ENCODE measurements around the gene ST6GALNAC3.
"Not testable (repeated sequence)": the region's sequence is repeated elsewhere in the genome, so short reads cannot be mapped to it uniquely, and the experiment has no call there.

ST6GALNAC3 gene

DNA sequence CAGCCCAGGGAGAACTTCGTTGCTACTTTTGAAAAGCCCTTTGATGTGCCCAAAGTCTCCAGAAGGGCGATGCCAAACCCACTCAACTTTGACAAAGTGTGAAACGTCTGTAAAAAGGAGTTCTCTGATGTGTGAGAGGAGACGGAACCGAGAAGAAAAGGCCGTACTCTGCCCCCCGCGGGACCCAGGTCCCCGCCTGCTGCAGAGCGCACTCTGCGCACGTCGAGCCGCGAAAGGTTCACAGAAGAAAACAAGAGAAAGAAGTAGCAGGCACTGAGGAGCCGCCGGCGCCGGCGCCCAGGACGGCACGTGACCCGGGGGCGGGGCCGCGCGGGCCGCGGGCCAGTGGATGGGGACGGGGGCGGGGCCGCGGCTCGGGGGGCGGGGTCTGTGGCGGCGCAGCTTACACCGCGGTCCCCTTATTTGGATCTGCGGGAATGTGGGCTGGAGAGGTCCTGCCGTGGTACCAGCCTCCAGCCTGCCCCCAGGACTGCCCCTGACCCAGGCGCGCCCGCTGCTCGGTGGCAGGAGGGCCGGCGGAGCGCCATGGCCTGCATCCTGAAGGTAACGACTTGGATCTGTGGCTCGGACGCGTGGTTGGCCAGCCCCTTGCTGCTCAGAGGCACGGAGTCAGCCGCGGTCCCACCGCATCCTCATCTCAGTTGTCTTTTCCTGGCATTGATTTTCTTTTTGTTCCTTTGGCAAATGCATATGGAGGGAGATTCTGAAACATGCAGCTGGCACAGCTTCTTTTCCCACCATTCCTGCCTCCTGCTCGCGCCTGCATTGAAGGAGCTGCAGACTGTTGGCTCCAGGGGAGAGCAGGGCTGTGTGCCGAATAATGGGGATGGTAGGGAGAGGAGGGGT is at the start of gene ST6GALNAC3:
ST6GALNAC3 (plus strand) TSS at position 426 of the 867 bp plus-strand sequence.
- peak; percentile 90 for DNase-seq (ENCODE audit: low spot score)

- DNase-seq (ENCODE audit: low spot score): no peak
Measured at GRCh38 chr1:76027341-76027740, 47.2 kb upstream of the ST6GALNAC3 start.

DNA sequence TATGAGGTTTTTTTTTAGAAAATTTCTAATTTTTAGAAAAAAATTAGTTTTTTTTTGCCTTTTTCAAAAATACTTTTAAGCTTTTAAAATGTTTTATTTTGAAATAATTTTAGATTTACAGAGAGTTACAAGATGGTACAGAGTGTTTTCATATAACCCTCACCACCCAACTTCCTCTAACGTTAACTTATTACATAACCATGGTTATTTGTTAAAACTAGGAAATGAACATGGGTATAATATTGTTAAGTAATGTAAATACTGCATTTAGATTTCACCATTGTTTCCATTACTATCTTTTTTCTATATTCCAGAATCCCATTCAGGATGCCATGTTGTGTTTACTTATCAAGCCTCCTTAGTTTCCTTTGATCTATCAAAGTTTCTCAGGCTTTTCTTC is 45.2 kb upstream of the ST6GALNAC3 start:
- no peak for DNase-seq (ENCODE audit: low spot score)

DNA sequence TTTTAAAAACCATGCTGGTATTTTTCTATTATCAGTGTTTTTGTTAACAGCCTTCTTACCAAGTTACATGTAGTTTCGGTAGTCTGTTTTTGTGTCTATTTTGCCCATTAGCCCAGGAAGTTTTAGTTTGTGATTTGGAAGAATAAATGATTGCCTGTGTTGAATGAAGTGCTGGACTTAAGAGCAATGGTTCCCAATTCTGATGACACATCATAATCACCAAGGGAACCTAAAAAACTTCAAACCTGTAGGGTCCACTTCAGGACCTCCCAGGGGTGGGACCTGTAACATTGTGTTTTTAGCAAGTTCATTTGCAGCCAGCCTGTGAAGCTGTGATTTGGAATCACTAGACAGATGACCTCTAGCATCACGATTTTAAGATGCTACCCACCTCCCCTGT is 43.0 kb upstream of the ST6GALNAC3 start:
- DNase-seq (ENCODE audit: low spot score): no peak

GRCh38 chr1:76033800-76034475 is 40.6 kb upstream of the ST6GALNAC3 start:
- no peak for DNase-seq (ENCODE audit: low spot score)

DNA sequence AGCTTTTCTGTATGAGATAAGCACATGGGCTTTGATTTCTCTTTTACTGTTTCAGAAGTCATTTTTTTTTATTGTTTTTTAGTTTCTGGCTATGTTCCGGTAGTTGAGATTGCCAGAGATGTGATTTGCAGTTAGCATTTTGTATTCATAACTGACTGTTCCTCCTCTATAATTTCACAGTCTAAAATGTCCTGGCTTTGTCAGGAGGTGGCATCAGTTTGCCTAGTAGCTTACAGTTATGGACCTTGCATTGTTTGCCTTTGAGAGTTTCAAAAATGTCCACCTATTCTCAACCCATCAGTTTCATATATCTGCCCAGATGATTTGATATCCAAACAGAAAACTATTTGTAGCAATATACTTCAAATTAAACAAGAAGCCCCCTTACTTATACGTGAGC is 39.5 kb upstream of the ST6GALNAC3 start:
- no peak for DNase-seq (ENCODE audit: low spot score)

DNA sequence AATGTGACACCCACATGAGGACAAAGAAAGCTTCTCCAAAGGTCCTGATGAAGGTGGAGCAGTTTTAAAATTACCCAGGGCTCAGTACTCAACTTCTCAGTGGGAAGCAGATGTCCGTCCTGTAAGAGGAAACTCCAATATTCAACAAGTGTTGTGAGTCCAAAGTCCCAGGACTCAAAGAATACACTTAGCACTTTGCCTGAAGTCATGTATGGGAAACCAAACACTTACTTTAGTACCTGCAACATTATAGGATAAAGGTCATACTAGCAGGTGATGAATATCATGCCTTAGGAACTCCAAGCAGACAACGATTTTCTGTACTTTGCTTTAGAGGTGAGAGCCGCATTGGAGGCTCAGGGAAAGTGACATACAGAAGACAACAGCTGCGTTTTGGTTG is 37.2 kb upstream of the ST6GALNAC3 start:
- no peak for DNase-seq (ENCODE audit: low spot score)

DNA sequence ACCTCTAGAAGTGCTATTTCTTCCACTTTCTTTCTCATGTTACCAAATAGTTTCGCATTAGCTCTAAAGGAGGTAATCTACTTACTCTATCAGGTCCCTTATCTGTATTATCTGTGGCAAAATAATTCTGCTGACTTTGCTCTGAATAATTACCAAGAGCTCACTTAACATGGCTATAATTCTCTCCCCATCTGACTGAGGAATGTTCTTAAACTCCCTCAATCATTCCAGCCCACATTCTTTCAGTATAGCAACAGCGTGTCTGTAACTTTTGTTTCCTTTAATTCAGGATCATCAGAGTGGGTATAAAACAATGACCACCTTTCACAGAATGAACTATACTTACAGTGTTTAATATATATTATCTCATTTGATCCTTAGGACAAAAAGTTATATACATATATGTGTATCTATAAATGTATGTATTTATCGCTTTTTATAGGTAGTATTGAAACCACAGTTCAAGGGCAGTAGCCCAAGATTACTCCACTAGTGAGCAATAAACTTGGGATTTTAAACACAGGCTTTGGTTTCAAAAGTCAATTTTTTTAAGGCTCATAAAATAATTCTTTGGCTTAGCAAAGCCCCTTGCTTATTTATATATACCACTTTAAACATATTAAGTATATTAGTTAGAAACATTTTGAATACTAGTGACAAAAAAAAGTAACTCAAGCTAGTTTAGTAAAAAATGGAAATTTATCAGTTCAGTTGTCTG is 36.1 kb upstream of the ST6GALNAC3 start:
- no peak for DNase-seq (ENCODE audit: low spot score)

- DNase-seq (ENCODE audit: low spot score): no peak
Measured at GRCh38 chr1:76046149-76046548, 28.4 kb upstream of the ST6GALNAC3 start.

GRCh38 chr1:76048219-76048618 is 26.3 kb upstream of the ST6GALNAC3 start:
- DNase-seq (ENCODE audit: low spot score): no peak

DNA sequence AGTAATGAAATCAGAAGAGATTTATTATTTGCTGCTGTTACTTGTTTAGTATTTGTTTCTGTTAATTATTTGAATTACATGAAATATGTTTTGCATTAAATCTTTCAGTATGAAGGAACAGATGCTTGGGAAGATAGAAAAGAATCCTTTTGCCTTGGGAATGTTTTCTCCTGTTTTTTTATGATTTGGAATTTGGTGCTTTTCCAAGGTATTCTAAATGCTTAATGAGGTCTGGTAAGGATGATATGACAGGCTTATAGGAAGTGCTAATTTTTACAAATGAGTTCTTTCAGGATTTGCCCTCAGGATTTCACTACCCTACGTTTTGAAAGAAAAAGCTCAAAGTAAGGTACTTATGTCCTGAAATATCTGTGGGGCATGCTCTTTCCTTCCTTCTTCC is 25.6 kb upstream of the ST6GALNAC3 start:
- DNase-seq (ENCODE audit: low spot score): no peak

DNA sequence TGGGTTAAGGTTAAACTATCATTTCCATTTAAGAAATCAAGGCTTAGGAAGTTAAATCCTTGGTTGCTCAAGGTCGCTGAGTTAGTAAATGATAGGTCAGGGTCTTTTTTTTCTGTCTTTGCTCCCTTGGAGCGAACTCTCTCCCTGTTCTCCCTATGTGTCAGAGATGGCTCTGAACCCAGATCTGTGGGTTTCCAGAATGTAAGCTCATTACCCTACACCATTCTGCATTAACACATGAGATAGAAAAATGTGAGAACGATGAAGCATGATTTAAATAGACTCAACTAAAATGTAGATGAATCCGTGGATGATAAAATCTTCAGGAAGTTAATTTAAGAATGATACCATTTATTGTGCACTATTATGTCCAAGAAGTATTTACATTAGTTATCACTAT is 25.0 kb upstream of the ST6GALNAC3 start:
- no peak for DNase-seq (ENCODE audit: low spot score)

DNA sequence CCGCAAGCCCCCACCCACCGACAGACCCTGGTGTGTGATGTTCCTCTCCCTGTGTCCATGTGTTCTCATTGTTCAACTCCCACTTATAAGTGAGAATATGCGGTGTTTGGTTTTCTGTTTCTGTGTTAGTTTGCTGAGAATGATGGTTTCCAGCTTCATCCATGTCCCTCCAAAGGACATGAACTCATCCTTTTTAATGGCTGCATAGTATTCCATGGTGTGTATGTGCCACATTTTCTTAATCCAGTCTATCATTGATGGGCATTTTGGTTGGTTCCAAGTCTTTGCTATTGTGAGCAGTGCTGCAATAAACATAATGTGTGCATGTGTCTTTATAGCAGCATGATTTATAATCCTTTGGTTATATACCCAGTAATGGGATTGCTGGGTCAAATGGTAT is 24.5 kb upstream of the ST6GALNAC3 start:
- DNase-seq (ENCODE audit: low spot score): not testable (repeated sequence)

- no peak for DNase-seq (ENCODE audit: low spot score)
Measured at GRCh38 chr1:76053021-76053420, 21.5 kb upstream of the ST6GALNAC3 start.

DNA sequence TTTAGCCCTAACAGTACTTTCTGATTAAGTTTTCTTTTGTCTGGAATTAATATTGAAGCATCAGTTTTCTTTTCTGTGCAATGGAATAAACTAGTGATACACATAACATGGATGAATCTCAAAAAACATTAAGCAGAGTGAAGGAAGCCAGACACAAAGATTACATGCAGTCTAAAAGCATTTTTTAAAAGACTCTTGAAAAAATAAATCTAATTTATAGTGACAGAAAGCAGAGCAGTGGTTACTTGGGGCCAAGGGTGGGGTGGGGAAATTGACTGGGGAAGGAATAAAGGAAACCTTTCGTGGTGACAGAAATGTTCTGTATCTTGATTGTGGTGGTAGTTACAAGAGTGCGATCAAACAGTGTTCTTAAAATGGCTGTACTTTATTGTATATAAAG is 20.2 kb upstream of the ST6GALNAC3 start:
- no peak for DNase-seq (ENCODE audit: low spot score)

GRCh38 chr1:76055987-76056386 is 18.6 kb upstream of the ST6GALNAC3 start:
- DNase-seq (ENCODE audit: low spot score): no peak

DNA sequence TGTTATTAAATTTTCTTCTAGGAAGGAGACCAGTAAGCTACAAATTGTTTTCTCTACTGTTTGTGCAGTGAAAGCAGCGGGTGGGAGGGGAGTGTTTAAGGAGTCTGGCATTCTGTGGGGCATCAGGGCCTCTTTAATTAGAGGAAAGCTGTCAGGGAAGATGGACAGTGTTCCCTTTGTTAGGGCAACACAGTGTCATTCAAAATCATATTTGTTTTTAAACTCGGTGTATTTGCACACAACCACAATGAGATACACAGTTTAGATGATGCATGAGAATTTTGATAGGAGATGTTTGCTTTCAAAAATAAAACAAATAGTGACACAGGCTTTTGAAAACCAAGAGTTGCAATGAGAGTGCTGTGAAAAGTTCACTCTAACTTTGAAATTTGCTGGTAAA is 15.1 kb upstream of the ST6GALNAC3 start:
- no peak for DNase-seq (ENCODE audit: low spot score)

DNA sequence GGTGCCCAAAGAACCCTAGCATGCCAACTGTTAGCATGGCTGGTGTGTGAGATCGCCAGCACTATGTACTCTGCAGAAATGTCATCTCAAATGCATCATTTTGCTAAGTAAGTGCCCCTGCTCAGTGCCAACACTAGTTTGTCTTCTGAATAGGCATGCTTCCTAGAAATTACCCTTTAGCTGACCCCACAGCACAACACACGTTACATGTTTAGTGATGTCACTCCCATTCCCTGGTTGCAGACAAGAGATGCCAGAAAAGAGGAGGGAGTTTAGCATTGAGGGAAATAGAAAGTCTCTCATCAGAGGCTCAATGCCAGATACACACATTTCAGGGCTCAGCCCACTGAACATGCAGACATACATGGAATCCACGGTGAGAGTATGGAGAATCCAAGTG is 9.3 kb upstream of the ST6GALNAC3 start:
- no peak for DNase-seq (ENCODE audit: low spot score)

DNA sequence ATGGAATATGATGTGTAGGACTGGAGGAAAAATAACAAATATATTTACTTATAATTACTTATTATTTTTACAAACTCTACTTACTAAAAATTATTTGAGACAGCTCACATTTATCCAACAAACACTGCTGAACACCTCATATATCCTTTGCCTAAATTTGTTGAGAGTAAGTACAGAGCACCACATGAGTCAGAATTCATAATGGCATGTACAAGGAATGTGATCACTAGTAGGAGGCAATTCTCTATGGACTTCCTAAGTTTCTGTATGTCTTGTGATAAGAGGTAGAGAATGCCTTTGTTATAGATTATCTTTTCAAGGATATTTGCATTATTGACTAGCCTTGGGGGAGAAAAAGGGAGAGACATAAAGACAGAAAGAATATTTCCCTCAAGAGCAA is 8.2 kb upstream of the ST6GALNAC3 start:
- DNase-seq (ENCODE audit: low spot score): no peak

DNA sequence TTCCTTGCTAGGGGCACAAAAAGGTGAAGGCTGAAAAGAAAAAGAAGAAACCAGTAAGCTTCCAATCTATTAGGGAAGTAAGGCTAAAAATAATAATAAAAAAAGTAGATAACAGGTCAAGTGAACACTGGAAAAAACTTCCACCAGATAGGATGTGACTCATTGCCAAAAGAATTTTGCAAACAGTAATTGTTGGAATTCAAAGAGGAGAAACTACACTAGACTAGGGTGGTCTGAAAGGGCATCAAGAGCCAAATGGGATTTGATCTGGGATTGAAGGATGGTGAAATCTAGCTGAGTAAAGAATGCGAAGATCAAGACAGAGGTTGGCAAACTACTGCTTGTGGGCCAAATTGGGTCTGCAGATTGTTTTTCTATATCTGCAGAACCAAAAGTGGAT is 6.0 kb upstream of the ST6GALNAC3 start:
- DNase-seq (ENCODE audit: low spot score): no peak

DNA sequence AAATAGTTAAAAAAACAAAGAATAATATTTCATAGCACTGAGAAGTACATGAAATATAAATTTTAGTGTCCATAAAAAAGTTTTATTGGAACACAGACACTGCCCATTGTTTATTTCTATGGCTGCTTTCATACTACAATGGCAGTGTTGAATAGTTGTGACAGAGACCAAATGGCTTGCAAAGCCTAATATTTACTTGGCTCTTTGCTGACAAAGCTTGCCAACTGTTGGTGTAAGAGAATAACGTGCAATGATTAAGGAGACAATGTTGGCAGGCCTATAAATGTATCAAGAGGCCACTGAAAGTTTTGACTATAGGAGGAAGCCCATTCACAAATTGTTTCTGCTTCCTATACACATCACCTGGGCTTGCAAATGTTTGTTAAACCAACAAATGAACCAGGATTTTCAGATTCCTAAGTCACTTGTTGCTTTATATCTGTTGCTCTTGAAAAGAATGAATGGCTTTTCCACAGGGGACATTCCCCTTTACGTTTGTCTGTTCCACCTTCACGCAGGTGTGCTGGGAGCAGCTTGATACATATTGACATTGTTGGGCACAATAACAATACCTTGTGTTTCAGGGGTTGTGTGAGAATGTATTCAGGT is 5.5 kb upstream of the ST6GALNAC3 start:
- DNase-seq (ENCODE audit: low spot score): no peak

DNA sequence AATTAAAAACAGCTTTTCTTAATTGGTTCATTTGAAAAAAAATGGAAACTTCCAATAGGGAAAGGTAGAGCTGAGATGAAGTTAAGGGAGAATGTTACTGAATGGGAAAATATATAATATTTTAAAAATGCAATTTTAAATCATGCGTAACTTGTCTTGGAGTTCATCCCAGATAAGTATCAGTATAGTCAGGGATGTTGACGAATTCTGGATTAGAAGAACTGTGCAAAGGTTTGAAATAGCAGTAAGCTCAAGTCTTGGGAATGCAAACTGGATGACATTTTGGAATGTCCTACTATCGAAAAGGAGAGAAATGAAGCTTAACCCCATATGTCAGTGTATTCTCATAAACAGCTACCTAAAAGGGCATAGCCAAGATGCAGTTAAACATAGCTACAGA is 4.0 kb upstream of the ST6GALNAC3 start:
- DNase-seq (ENCODE audit: low spot score): no peak

All from left forelimb (tissue), 1 donor.